Neural cell (in vitro differentiated cells): ENCODE measurements around the gene DTX3L.

Source experiments
- CTCF ChIP-seq: fragments of 450-650 bp; IDR thresholded peaks from 2 replicates; pipeline ENCODE4 v1.5.1; 2014; ENCODE audit warnings: antibody characterized with exemption, mild to moderate bottlenecking, moderate library complexity; ENCODE audit not compliant: poor library complexity, severe bottlenecking
- EZH2 ChIP-seq: fragments of 200-600, 300-800 bp; shearing (Covaris generic), sonication (generic); IDR thresholded peaks from 2 replicates; pipeline ENCODE4 v1.6.1; 2014; ENCODE audit warnings: antibody characterized with exemption, low read length, borderline replicate concordance, mild to moderate bottlenecking; ENCODE audit not compliant: insufficient read depth, poor library complexity, severe bottlenecking

GRCh38 chr3:122577409-122578031, 13.4 kb downstream of the DTX3L start, which contains the start of gene PARP15:
- no peak for TF ChIP-seq EZH2
- TF ChIP-seq CTCF: no peak
